HFFc6 (cell line): Measurements from ENCODE around the gene CACFD1. TPM values are rescaled to one million over a fixed set of nuclear protein-coding genes. Genes with fewer than 3 reads are reported as not detected.

Experiments used
- DNase-seq: peaks from one replicate; pipeline ENCODE4 v3.0.0-alpha.2; 2018
- H3K27ac Mint-ChIP-seq: 2 replicates; pipeline ENCODE4 v1.8.0; 2020; ENCODE audit warnings: mild to moderate bottlenecking, mixed read lengths
- H3K27me3 Mint-ChIP-seq: 2 replicates; pipeline ENCODE4 v1.8.0; 2021; ENCODE audit warnings: mild to moderate bottlenecking, moderate library complexity, mixed read lengths; ENCODE audit not compliant: insufficient read depth
- H3K36me3 Mint-ChIP-seq: 2 replicates; pipeline ENCODE4 v1.8.0; 2021; ENCODE audit warnings: low read depth, mixed read lengths
- H3K4me1 Mint-ChIP-seq: 2 replicates; pipeline ENCODE4 v1.8.0; 2020; ENCODE audit warnings: low read depth, mixed read lengths
- H3K4me3 Mint-ChIP-seq: 2 replicates; pipeline ENCODE4 v1.8.0; 2020; ENCODE audit warnings: mild to moderate bottlenecking, moderate library complexity, mixed read lengths
- H3K9me3 Mint-ChIP-seq: 2 replicates; pipeline ENCODE4 v1.8.0; 2020; ENCODE audit warnings: mild to moderate bottlenecking, mixed read lengths
- CTCF ChIP-seq: fragments of 200-600 bp; sonication (generic); IDR thresholded peaks from 2 replicates; pipeline ENCODE4 v1.5.0; 2021; ENCODE audit warnings: antibody characterized with exemption, mild to moderate bottlenecking
- total RNA-seq, 6 experiments: library from RNA; stranded (reverse); fragmentation: NEBNext Ultra II Directional; extraction: Animal tissue kit (Norgen Biotek cat#: 25700); gene quantifications; 2 replicates in 1 of 6; 3 replicates in 5 of 6; pipeline ENCODE4 v1.2.3, GENCODE V29; 2021

The CACFD1 gene
- total RNA-seq, 6 experiments from 2014 or later: 5.0 to 9.1 (median 6.7) TPM

- Mint-ChIP-seq H3K9me3 (no peaks in the 10 kb centered on the region), H3K4me3 (peak overlapping the region; percentile 30; the same call in 1 of the 2 replicates), H3K27me3 (peaks cover 21% of the 10 kb centered on the region), H3K4me1 (no peaks in the 10 kb centered on the region), H3K27ac (no peak overlapping the region), H3K36me3 (no peaks in the 10 kb centered on the region)
- no peak for TF ChIP-seq CTCF
- DNase-seq: no peak
Observed at GRCh38 chr9:133427658-133428348, 32.0 kb upstream of the CACFD1 start.

DNA sequence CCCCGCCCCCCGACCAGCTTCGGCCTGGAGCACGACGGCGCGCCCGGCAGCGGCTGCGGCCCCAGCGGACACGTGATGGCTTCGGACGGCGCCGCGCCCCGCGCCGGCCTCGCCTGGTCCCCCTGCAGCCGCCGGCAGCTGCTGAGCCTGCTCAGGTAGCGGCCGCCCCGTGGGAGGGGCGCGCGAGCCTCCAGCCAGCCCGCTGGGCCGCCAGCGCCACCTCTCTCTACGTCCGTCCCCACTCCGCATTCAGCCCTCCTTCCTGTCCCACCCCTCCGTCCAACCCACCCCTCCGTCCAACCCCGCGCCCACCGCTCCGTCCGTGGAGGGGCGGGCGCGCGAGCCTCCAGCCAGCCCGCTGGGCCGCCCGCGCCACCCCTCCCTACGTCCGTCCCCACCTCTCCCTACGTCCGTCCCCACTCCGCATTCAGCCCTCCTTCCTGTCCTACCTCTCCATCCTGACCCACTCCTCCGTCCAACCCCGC, 31.1 kb upstream of the CACFD1 start:
- Mint-ChIP-seq H3K36me3 (no peaks in the 10 kb centered on the region), H3K27me3 (peaks cover 29% of the 10 kb centered on the region), H3K4me3 (no peak overlapping the region), H3K9me3 (no peaks in the 10 kb centered on the region), H3K27ac (no peak overlapping the region), H3K4me1 (no peaks in the 10 kb centered on the region)
- no peak for DNase-seq
- no peak for TF ChIP-seq CTCF

DNA sequence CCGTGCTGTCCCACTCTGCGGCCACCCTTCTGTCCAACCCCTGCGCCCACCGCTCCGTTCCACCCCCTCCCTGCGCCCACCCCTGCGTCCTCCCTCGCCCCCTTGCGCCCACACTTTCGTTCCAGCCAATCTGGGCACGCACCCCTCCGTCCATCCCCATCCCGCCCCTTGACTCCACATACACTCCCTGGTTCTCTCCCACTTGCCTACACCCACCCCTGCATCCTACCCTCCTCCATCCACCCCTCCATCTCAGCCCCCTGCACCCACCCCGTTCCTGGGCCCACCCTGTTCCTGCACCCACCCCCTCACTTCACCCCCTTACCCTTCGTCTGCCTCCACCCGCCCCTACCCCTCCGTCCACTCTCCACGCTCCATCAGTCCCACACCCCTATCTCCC, 30.6 kb upstream of the CACFD1 start:
- Mint-ChIP-seq H3K36me3 (no peaks in the 10 kb centered on the region), H3K27ac (no peak overlapping the region), H3K27me3 (peaks cover 32% of the 10 kb centered on the region), H3K4me3 (no peak overlapping the region), H3K9me3 (no peaks in the 10 kb centered on the region), H3K4me1 (no peaks in the 10 kb centered on the region)
- no peak for TF ChIP-seq CTCF
- DNase-seq: no peak

- no peak for DNase-seq
Observed at GRCh38 chr9:133429641-133430161, 30.1 kb upstream of the CACFD1 start.

GRCh38 chr9:133430244-133430643, 29.5 kb upstream of the CACFD1 start:
- Mint-ChIP-seq H3K4me1 (no peaks in the 10 kb centered on the region), H3K4me3 (no peak overlapping the region), H3K9me3 (no peaks in the 10 kb centered on the region), H3K27me3 (peaks cover 27% of the 10 kb centered on the region), H3K27ac (no peak overlapping the region), H3K36me3 (no peaks in the 10 kb centered on the region)
- DNase-seq: no peak
- no peak for TF ChIP-seq CTCF

More at GRCh38 chr9:133429641-133430161, 30.1 kb upstream of the CACFD1 start:
- no peaks in the 10 kb centered on the region for H3K9me3 Mint-ChIP-seq
- H3K36me3 Mint-ChIP-seq: no peaks in the 10 kb centered on the region
- no peak overlapping the region for H3K27ac Mint-ChIP-seq
- H3K27me3 Mint-ChIP-seq: peaks cover 31% of the 10 kb centered on the region
- peak; percentile 45 for TF ChIP-seq CTCF
- H3K4me1 Mint-ChIP-seq: no peaks in the 10 kb centered on the region
- H3K4me3 Mint-ChIP-seq: no peak overlapping the region
